Body of pancreas (tissue), 4 donors: ENCODE measurements around the gene AHCYL1.

Experiments
- CTCF ChIP-seq, 7 experiments: fragments of 450-650 bp in 4 of 7; fragments of 200-600 bp in 3 of 7; sonication (generic) in 3 of 7; IDR thresholded peaks; one replicate each; pipeline ENCODE4 v1.5.1; 2016 to 2019; ENCODE audit warnings: antibody characterized with exemption in 7 of 7
- POLR2A ChIP-seq, 3 donors: fragments of 450-650 bp; IDR thresholded peaks; one replicate each; pipeline ENCODE4 v1.6.1; 2016; ENCODE audit warnings: antibody characterized with exemption in 3 of 3, mild to moderate bottlenecking in 2 of 3

GRCh38 chr1:110002695-110003094, 18.1 kb downstream of the AHCYL1 start:
- no peak for TF ChIP-seq CTCF (IDR thresholded peaks at IDR 0.05)
- TF ChIP-seq POLR2A (IDR thresholded peaks at IDR 0.05): no peak
